NCI-H774 (cell line): ENCODE data around the gene TRIO.

Source experiments
- DNase-seq: peaks from one replicate; lab custom pipeline; 2025; lab: John Stamatoyannopoulos, UW

Gene TRIO

GRCh38 chr5:14356305-14356704 is 213.2 kb downstream of the TRIO start:
- DNase-seq = no peak

GRCh38 chr5:14357441-14357840 is 214.3 kb downstream of the TRIO start:
- no peak for DNase-seq

- no peak for DNase-seq
Measured at GRCh38 chr5:14357851-14358250, 214.7 kb downstream of the TRIO start.

- DNase-seq = no peak
Measured at GRCh38 chr5:14358536-14358935, 215.4 kb downstream of the TRIO start.

- DNase-seq = no peak
Measured at GRCh38 chr5:14359069-14360043, 216.2 kb downstream of the TRIO start.

GRCh38 chr5:14362491-14362890 is 219.3 kb downstream of the TRIO start:
- DNase-seq = no peak

- peak; percentile 8 for DNase-seq
Measured at GRCh38 chr5:14364096-14364495, 221.0 kb downstream of the TRIO start.

GRCh38 chr5:14364576-14365472 is 221.7 kb downstream of the TRIO start:
- DNase-seq = peak; percentile 37

GRCh38 chr5:14365831-14366430 is 222.8 kb downstream of the TRIO start:
- no peak for DNase-seq

GRCh38 chr5:14366763-14367162 is 223.6 kb downstream of the TRIO start:
- DNase-seq = no peak

GRCh38 chr5:14367364-14367763 is 224.2 kb downstream of the TRIO start:
- no peak for DNase-seq

- DNase-seq = no peak
Measured at GRCh38 chr5:14369780-14370179, 226.6 kb downstream of the TRIO start.

- DNase-seq = no peak
Measured at GRCh38 chr5:14370386-14370785, 227.2 kb downstream of the TRIO start.

- no peak for DNase-seq
Measured at GRCh38 chr5:14373685-14374084, 230.5 kb downstream of the TRIO start.

GRCh38 chr5:14374100-14374499 is 231.0 kb downstream of the TRIO start:
- DNase-seq = no peak

GRCh38 chr5:14376789-14377188 is 233.6 kb downstream of the TRIO start:
- DNase-seq = no peak

- DNase-seq = no peak
Measured at GRCh38 chr5:14379739-14380497, 236.8 kb downstream of the TRIO start.

GRCh38 chr5:14380712-14381111 is 237.6 kb downstream of the TRIO start:
- no peak for DNase-seq

GRCh38 chr5:14382640-14383039 is 239.5 kb downstream of the TRIO start:
- DNase-seq = no peak

- DNase-seq = peak; percentile 58
Measured at GRCh38 chr5:14383923-14384322, 240.8 kb downstream of the TRIO start.

- DNase-seq = no peak
Measured at GRCh38 chr5:14385019-14385418, 241.9 kb downstream of the TRIO start.
